Measurements from ENCODE around the gene TES.
"Not testable (repeated sequence)": the region's sequence is repeated elsewhere in the genome, so short reads cannot be mapped to it uniquely, and the experiment has no call there.

TES gene, protein sequence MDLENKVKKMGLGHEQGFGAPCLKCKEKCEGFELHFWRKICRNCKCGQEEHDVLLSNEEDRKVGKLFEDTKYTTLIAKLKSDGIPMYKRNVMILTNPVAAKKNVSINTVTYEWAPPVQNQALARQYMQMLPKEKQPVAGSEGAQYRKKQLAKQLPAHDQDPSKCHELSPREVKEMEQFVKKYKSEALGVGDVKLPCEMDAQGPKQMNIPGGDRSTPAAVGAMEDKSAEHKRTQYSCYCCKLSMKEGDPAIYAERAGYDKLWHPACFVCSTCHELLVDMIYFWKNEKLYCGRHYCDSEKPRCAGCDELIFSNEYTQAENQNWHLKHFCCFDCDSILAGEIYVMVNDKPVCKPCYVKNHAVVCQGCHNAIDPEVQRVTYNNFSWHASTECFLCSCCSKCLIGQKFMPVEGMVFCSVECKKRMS

DNA sequence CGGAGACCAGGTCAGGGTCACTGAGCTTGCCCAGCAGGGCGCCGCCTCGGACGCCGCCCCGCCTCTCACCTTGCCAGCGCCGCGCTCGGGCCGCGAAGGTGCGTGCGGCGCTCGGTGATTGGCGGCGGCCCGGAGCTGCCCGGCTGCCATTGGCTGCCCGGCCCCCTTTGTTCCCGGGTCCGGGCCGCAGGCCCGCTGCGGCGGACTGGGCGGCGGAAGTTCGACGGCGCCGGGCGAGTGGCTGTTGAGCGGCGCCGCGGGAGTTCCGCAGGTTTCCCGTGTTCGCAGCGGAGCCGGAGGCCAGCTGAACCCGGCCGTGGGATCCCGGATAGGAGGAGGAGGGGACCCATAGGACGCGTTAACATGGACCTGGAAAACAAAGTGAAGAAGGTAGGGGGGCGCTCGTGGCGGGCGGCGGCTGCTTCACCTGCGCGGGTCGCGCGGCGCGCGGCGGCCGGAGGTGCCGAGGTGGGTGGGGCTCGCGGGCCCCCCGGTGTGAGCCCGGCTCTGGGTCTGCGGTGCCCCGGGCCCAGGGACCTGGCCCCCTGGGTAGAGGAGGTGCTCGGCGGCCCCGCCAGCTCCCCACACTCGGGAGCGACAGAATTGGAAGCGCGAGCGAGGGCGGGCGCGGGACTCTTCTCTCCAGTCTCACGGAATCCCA lies at the start of gene TES:
TSS of gene TES (plus strand) at position 195 of the 661 bp plus-strand sequence. CDS start at position 364, 169 bp downstream.
- no peak for DNase-seq (ENCODE audit: low spot score)

DNA sequence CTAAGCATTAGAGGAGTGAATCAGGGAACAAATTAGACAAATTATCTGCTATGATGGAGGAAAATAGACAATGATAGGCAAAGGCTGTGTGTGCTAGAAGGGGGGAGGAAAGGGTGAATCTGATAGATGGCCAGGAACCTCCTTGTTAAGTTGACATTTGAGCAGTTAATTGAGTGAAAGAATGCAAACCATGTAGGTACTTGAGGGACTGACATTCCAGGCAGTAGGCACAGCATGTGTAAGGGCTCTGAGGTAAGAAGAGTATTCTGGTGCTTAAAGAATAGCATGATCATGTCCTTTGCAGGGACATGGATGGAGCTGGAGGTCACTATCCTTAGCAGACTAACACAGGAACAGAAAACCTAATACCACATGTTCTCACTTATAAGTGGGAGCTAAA lies 48.6 kb upstream of the TES start:
- no peak for DNase-seq (ENCODE audit: low spot score)

DNA sequence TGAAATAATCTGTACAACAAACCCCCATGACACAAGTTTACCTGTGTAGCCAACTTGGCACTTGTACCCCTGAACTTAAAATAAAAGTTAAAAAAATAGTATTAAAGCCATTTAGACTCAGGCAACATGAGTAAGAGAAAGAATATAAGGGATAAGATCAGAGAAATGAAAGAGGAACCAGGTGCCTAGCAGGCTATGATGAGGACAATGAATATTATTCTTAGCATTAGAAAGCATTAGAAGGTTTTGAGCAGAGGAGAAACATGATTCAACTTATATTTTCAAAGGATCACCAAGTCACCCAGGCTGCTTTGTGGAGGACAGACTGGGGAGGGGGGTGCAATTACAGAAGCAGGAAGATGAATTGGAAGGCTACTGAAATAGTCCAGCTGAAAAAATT lies 48.1 kb upstream of the TES start:
- DNase-seq (ENCODE audit: low spot score): no peak

DNA sequence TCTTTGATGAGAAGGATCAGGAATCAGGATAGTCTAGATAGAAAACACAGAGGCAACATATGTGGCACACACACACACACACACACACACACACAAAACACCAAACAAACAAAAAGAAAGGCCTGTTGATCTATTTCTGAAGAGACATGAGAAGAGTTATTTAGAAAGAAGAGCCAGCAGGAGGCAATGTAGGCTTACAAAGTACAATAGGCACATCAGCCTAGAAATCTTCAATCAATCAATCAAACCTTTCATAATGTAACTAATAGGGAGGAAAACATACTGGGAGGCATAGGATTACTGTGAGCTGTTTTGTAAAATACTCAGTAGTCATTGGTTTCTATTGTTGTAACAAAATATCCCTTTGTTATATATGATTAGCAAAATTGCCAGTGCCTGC lies 47.3 kb upstream of the TES start:
- DNase-seq (ENCODE audit: low spot score): no peak

DNA sequence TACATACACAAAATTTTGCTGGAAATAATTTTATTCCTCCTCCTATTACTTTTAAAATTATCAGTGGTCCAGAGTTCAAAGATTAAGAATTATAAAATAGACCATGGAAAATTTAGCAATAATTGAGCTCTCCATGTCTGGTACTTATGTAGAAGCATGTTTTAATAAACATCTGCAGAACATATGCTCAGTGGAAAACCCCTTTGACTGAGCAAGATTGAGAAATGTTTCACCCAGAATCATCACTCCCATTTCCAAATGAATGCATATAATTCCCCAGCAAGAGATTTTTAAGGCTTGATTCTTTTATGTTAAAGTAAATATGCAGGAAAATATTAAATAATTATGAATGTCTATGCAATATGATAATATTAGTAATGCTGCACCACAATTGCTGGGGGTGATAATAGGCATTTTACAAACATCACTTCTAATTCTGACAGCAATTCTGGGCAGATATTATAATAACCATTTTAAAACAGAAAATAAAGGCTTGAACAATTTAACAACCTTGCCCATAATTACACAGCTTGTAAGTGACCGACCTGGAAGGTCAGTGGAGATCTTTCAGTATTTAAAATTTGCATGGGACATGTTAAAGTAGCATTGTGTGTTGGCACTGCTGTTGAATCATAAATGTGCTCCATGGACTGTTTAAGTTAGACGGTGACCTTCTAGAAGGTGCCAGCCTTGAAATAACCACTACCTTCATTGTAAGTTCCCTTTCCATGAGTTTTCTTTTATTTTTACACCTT lies 45.6 kb upstream of the TES start:
- DNase-seq (ENCODE audit: low spot score): no peak

DNA sequence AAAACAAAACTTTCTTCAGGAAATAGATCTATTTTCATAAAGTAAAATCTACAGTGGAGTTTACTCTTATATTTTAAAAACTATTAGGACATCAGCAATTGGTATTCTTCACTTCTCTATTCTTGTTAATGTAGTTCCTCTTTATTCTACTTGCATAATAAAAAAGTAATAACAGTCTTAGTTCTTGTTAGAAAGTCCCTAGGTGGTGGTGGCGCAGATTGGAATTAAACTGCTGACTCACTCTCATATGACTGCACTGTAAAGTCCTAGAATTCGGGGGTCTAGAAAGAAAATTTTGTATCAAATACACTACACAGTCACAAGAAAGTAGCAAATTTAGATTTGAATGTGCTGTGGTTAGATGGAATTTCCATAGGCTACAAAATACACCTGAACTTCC lies 44.6 kb upstream of the TES start:
- no peak for DNase-seq (ENCODE audit: low spot score)

DNA sequence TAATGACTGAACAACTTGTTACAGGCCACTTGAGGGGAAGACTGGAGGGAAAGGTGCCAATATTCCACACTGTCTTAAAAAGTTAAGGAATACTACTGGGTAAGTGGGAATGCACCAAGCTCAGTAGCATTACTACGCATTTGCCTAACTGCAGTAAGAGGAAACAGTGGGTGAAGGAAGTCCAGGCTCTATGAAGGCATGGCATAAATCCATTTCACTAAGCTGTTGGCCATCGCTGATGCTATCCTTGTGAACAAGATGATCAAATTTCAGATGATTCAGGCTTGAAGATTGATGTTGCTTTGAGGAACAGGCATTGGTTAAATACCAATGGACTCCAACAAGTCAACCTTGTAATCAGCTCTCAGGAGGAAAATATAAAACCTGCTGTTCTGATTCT lies 44.2 kb upstream of the TES start:
- DNase-seq (ENCODE audit: low spot score): no peak

DNA sequence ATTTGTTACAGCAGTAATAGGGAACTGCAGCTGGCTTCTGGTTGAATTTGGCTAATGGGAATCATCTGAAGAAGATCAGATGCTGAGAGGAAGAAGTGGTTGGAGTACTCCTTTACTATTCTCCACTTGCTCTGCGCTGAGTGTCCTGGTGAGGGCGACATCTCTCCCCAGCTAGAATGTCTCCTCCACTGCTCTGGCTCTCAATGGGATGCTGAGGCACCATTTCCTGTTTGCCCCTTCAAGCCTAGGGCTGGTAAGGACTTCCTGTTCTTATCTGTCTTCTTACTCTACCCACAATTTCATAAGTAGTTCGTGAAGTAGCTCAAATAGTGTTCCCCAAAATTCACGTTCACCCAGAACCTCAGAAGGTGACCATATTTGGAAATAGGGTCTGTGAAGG lies 43.2 kb upstream of the TES start:
- no peak for DNase-seq (ENCODE audit: low spot score)

DNA sequence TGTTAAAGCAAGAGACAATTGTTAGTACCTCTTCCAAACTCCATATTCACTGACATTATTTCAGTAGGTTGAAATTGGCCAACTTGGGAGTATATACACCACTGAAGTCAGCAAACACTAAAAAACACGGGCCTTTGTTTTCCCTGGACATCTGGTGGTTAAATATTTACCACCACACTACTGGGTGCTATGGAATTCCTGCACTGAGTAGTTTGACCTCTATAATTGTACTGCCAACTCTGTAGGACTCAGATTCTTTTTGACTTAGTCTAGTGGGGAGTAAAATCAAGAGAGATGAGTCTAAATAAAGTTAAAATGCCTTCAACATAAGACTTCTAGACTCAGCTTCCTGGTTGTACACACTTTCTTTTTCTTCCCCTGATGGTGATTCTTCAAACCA lies 41.3 kb upstream of the TES start:
- no peak for DNase-seq (ENCODE audit: low spot score)

DNA sequence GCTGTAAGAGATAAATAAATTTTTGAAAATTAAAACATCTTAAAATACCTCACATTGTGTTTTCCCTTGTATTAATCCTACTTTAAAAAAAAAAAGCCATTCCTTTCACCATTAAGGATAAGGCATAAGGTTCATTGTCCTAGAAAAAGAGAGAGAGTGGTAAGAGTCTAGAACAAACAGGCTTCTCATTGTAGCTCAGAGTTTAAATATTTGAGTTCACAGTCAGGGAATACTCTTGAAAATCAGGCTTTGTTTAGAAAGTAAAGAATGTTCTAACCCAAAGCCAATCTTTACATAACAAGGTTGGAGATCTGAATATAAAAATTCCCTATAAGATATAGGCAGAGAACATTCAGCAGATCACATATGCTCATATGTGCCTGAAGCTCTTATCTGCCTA lies 40.2 kb upstream of the TES start:
- no peak for DNase-seq (ENCODE audit: low spot score)

DNA sequence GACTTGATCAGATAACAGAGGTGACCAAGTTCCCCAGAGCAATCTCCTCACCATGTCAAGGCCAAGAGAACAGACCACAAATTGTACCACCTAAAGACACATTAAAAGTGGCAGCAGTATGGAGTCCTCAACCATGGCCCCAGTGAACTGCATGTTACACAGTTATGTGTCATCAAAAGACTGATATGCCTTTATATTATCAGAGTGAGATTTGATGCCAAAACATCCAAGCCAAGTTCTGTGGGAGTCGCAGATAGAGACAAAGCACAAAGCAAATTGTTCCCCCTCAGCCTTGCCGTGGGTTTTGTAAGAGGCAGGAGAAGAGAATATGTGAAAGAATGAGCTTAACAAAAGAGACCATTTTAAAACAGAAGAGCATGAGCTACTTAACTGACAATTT lies 39.2 kb upstream of the TES start:
- DNase-seq (ENCODE audit: low spot score): no peak

DNA sequence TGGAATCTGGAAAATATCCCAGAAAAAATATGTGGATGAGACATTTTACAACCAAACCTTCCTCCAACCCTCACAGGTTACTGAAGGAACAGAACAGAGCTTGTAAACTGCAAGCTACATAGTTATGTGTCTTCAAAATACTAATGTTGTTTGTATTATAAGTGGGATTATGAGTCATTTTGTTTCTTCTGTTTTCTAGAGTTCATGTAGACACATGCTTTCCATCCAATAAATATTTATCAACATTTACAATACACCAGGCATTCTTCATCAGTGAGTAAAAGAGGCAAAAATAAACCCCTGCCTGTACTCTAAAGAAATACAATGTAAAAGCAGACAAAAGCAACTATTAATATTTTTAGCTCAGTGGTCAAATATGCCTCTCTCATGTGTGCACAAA lies 38.0 kb upstream of the TES start:
- no peak for DNase-seq (ENCODE audit: low spot score)

DNA sequence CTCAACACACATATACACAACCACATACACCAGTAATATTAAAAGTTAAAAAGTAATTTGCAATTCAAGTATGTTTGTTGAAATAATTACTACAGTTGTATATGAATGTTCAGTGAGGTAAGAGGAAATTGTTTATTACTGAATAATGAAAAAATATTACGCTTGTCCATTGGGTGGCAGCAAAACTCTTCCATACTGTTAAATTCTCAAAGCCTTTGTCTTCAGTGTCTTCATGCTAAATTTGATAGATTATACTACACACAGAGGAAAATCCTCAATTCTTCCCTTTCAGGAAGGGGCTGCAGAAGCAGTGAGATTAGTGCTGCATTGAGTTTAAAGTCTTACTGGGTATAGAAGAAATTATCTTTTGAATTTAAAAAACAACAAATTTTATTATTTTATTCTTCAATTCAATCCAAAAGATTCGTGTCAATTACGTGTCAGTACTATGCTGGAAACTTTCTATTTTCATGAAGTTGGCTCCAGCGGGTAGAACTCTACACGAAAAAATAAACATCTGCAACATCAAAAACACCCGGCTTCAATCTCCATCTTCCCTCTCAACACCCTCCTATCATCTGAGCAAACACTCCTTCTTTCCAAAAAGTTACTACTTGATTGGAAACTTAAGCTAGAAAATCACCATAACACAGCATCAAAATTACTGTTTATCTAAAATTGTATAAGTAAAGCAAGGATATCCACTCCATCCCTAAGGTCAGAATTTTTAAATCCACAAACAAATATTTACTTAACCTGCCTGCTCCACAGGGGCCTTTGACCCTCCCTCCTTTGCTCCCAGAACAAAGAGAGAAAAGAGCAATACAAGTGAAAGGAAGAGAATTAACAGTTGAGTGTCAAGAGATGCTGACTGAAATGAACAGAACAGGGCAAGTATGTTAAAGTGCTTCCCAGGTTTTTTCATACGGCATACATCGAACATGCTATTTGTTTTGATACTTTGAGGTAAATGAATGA lies 37.0 kb upstream of the TES start:
- DNase-seq (ENCODE audit: low spot score): peak; percentile 15

DNA sequence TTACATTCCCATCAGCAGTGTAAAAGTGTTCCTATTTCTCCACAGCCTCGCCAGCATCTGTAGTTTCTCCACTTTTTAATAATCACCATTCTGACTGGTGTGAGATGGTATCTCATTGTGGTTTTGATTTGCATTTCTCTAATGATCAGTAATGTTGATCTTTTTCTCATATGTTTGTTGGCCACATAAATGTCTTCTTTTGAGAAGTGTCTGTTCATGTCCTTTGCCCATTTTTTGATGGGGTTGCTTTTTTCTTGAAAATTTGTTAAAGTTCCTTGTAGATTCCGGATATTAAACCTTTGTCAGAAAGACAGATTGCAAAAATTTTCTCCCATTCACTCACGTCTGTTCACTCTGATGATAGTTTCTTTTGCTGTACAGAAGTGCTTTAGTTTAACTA lies 35.2 kb upstream of the TES start:
- DNase-seq (ENCODE audit: low spot score): not testable (repeated sequence)

DNA sequence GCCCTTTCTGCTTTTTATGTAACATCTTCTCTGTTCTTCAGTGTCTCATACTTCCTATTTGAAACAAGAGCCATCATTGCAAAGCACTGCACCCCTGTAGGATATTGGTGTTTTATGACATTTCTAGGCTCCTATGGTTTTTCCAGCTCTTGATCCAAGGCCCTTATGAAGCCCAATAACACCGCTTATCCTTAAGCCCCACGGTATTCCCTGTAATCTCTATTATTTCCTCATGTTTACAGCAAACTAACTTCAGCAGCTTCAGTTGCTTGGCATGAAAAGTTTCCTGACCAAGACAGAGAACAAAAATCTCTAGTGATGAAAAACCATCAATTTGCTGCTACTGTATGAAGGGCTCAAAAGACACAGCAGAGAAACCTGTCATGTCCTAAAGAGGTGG lies 34.1 kb upstream of the TES start:
- DNase-seq (ENCODE audit: low spot score): no peak

DNA sequence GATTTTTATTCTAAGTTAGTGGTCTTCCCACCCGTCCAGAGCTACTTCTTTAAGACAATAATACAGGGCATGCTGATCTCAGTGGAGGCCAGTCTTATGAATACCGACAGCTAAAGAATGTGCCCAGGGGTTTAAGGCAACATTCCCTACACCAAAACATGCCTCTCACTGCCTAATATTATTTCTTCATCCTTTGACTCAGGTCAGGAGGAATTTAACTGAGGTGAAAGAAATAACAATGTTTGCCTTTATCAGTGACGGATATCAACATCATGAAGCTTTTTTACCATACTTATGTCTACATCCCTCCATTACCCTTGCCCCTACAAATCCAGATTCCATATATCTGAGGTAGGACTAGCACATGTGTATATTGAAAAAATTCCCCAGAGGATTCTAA lies 33.3 kb upstream of the TES start:
- DNase-seq (ENCODE audit: low spot score): no peak

DNA sequence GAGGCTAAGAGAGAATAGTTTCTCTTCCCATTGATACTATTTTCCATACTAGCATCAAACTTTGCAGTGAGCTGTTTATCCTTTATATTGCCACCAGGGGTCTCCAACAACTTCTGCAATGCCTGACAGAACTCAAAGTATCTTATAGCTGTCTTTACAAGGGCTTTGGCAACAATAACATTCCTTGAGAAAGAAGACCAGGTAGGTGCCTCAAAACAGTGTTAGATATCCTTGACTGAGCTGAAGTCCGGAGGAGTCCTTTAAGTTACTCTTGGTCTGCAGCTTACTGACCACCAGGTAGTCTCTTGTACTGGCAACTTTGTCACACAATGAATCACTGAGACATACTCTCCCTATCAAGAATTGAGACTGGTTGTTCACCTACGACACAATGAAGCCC lies 30.0 kb upstream of the TES start:
- peak; percentile 3 for DNase-seq (ENCODE audit: low spot score)

DNA sequence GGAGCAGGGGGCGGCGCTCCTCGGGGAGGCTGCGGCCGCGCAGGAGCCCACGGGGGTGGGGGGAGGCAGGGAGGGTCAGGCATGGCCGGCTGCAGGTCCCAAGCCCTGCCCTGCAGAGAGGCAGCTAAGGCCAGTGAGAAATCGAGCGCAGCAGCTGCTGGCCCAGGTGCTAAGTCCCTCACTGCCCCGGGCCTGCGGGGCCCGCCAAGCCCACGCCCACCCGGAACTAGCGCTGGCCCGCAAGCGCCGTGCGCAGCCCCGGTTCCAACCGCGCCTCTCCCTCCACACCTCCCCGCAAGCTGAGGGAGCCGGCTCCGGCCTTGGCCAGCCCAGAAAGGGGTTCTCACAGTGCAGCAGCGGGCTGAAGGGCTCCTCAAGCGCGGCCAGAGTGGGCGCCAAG lies 28.3 kb upstream of the TES start:
- no peak for DNase-seq (ENCODE audit: low spot score)

DNA sequence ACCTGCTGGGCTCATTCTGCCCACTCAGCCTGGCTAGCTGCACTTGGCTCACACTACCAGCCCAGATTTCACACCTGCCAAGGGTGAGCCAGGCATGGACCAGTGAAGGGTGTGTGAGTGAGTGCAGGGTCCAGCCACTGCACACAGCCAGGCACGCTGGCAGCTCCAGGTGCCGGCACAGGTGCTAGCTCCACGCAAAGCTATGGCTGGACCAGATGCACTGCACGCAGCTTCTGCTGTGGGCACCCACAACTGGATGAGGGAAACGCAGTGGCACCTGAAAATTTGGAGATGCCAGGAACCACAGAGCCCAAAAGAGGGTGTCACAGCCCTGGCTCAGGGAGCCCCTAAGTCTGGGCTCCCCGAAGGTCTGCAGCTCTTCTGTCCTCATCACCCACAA lies 24.9 kb upstream of the TES start:
- no peak for DNase-seq (ENCODE audit: low spot score)

DNA sequence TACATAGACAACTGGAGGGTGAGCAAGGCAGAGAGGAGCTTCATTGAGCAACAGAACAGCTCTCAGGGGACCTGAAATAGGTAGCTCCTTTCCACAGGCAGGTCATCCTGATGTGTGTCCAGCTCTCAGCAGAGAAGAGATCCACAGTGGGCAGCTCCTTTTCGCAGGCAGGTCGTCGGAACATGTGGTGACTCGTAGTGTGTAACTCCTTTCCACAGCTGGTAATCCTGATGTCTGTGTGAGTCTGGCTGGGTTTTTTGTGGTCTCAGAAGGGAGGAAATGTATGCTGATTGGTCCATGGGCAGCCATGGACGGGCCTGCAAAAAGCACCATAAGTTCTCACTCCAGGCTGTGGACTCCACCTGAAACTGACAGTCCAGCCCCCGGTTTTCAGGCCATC lies 24.4 kb upstream of the TES start:
- DNase-seq (ENCODE audit: low spot score): no peak

DNA sequence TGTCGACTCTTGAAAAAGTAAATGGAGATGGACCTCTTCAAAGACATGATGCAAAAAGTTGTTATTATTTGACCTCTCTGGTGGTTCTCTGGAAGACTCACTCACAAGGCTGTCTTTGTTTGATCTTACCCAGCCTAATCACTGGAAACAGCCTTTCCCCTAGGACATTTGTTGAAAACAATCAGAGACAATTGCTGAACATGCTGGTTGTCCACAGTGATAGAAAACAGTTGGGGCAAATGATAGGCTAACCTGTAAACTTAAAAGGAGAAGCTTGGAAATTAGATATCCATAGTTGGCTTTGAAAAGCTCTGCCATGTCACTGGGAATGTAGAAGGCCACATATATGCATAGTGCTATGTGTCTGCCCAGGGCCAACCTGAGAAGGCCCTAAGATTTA lies 22.9 kb upstream of the TES start:
- no peak for DNase-seq (ENCODE audit: low spot score)

Data from hematopoietic multipotent progenitor cell treated with erythropoietin and hydrocortisone succinate and interleukin-3 and kit ligand, for 15 days (in vitro differentiated cells).